Testis (tissue), 2 donors: Measurements from ENCODE around the gene CACNA2D1.

Source experiments
- CTCF ChIP-seq, 3 experiments: fragments of 450-650 bp in 2 of 3; fragments of 200-600 bp in 1 of 3; sonication (generic) in 1 of 3; IDR thresholded peaks; one replicate each; pipeline ENCODE4 v1.5.1; 2016 to 2019; ENCODE audit warnings: antibody characterized with exemption in 3 of 3, mild to moderate bottlenecking in 2 of 3, moderate library complexity in 1 of 3
- POLR2A ChIP-seq: fragments of 450-650 bp; IDR thresholded peaks from one replicate; pipeline ENCODE4 v1.6.1; 2017; ENCODE audit warnings: antibody characterized with exemption, mild to moderate bottlenecking, moderate library complexity

- no peak for TF ChIP-seq CTCF (IDR thresholded peaks at IDR 0.05)
- no peak for TF ChIP-seq POLR2A
Observed at GRCh38 chr7:82087099-82087498, 356.5 kb downstream of the CACNA2D1 start.
